ENCODE results near the gene ECM1.
A peak's percentile ranks its signal among the peaks of the same experiment; 100 is the strongest.

The ECM1 gene

GRCh38 chr1:150511985-150512660 lies 4.2 kb downstream of the ECM1 start:
- no peak overlapping the region for H3K27ac ChIP-seq
- no peak for TF ChIP-seq CTCF (conservative IDR thresholded peaks at IDR 0.05)

- TF ChIP-seq CTCF (conservative IDR thresholded peaks at IDR 0.05), result no peak
- no peak overlapping the region for H3K27ac ChIP-seq
Observed at GRCh38 chr1:150512846-150513245, 4.9 kb downstream of the ECM1 start.

GRCh38 chr1:150513351-150513791 lies 5.5 kb downstream of the ECM1 start:
- no peak for TF ChIP-seq CTCF (conservative IDR thresholded peaks at IDR 0.05)
- H3K27ac ChIP-seq, result no peak overlapping the region

GRCh38 chr1:150514260-150514659 lies 6.4 kb downstream of the ECM1 start:
- TF ChIP-seq CTCF (conservative IDR thresholded peaks at IDR 0.05), result no peak
- peak overlapping the region; percentile 84; the same call in 1 of the 2 replicates for H3K27ac ChIP-seq

- peak overlapping the region; percentile 84 for H3K27ac ChIP-seq
- no peak for TF ChIP-seq CTCF (conservative IDR thresholded peaks at IDR 0.05)
Observed at GRCh38 chr1:150514913-150515327, 7.0 kb downstream of the ECM1 start.

GRCh38 chr1:150515328-150516049 lies 7.6 kb downstream of the ECM1 start, which contains the start of gene FALEC:
TSS of gene FALEC (plus strand) at chr1:150515752.
- peak within 1 kb of the TSS; percentile 84 for H3K27ac ChIP-seq
- no peak for TF ChIP-seq CTCF (conservative IDR thresholded peaks at IDR 0.05)

- TF ChIP-seq CTCF (conservative IDR thresholded peaks at IDR 0.05), result 0 out of 2 replicates have a peak, but pooled peaks have one; percentile 13
- H3K27ac ChIP-seq, result peak overlapping the region; percentile 84
Observed at GRCh38 chr1:150516050-150516591, 8.2 kb downstream of the ECM1 start.

Data from VCaP (cell line).